DOHH2 (cell line): Measurements from ENCODE around the gene SYNJ2.

ENCODE experiments used
- CTCF ChIP-seq: fragments of 200-600 bp; sonication (generic); IDR thresholded peaks from one replicate; pipeline ENCODE4 v1.5.1; 2014; ENCODE audit warnings: antibody characterized with exemption, mild to moderate bottlenecking, low read depth, low read length; ENCODE audit not compliant: poor library complexity, severe bottlenecking
- EZH2phosphoT487 ChIP-seq: fragments of 200-600 bp; sonication (generic); IDR thresholded peaks from 2 replicates; pipeline ENCODE4 v1.6.1; 2017; ENCODE audit warnings: borderline replicate concordance, mild to moderate bottlenecking, antibody characterized with exemption, low read length, moderate library complexity, mixed read lengths

DNA sequence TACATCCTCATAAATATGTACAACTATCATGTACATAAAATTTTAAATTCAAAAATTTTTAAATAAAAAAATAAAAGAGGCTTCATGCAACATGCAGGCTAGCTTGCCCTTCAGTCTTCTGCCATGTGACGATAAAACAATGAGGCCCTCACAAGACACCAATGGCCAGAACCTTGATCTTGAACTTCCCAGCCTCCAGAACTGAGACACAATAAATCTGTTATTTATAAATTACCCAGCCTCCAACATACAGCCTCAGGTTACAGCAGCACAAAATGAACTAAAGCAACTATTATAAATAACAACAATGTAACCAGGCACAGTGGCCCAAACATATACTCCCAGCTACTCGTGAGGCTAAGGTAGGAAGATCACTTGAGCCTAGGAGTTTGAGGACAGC lies 143.6 kb downstream of the SYNJ2 start:
- TF ChIP-seq EZH2phosphoT487 (no peak), CTCF (no peak)
